Measurements from ENCODE around the gene ITIH1.

ITIH1 gene

DNA sequence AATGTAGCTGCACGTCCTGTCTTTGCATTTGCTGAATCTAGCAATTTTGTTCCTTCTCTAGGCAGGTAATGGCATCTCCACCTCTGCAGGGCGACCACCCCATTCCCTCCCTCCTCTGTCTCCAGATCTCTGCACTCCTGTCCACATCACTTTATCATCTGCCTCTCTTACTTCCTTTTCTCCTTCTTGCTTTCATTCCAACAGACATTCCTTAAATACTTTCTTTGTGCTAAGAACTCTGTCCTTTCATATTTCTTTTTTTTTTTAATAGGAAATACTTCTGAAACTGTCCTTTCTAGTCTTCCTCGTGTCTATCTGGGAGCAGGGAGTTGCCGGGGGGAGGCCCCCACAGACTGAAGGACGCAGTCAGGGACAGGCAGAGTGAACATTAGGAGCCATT lies 24.4 kb downstream of the ITIH1 start:
- POLR2A ChIA-PET (ENCODE audit: low non-redundant PET), result no interaction called here
- TF ChIP-seq, protein P1, sequence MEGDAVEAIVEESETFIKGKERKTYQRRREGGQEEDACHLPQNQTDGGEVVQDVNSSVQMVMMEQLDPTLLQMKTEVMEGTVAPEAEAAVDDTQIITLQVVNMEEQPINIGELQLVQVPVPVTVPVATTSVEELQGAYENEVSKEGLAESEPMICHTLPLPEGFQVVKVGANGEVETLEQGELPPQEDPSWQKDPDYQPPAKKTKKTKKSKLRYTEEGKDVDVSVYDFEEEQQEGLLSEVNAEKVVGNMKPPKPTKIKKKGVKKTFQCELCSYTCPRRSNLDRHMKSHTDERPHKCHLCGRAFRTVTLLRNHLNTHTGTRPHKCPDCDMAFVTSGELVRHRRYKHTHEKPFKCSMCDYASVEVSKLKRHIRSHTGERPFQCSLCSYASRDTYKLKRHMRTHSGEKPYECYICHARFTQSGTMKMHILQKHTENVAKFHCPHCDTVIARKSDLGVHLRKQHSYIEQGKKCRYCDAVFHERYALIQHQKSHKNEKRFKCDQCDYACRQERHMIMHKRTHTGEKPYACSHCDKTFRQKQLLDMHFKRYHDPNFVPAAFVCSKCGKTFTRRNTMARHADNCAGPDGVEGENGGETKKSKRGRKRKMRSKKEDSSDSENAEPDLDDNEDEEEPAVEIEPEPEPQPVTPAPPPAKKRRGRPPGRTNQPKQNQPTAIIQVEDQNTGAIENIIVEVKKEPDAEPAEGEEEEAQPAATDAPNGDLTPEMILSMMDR (conservative IDR thresholded peaks at IDR 0.05; ENCODE audit: low read depth), result no peak
- DNase-seq (ENCODE audit: low spot score), result no peak
- H3K27ac ChIP-seq, result no peak overlapping the region
- CTCF ChIA-PET, result no interaction called here

DNA sequence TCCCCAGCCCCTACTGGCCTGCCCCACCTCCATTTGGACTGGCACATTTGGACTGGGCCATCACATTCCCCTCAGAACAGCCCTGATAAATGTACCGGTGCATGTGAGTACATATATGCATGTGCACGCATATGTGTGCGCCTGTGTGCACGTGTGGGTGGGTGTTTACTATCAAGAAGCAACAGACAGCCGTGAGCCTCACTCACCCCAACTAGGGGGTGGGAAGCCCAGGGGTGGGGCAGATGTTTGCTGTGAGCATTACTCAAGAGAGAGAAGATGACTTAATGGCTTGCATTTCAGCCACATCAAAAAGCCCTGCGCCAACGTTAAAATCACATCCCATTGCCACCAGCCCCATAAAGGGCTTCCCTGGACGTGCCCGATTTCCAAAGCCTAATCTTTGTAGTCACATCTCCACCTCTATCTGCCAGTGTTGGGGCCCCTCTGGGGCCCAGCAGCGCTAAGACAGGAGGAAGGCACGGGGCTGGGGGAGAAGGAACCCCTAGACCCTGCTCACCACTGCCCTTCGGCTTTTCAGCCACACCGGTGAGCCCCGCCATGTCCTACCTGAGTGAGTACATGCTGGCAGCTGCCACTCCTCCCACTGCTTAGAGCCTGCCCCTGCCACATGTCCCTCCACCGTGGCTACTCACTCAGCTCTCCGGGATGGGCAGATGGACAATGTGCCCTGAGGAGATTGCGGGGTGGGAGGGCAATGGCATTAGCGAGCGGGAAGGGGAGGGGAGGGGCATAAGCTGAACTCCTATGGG lies 28.1 kb downstream of the ITIH1 start:
- TF ChIP-seq, protein P1 (conservative IDR thresholded peaks at IDR 0.05; ENCODE audit: low read depth), result no peak
- no peak overlapping the region for H3K27ac ChIP-seq
- no peak for DNase-seq (ENCODE audit: low spot score)
- ChIA-PET CTCF (interaction anchor here (0.7 kb wide), 1 partner anchor 64 kb away, joined by 4 read pairs; no protein-coding TSS in a partner anchor), POLR2A (ENCODE audit: low non-redundant PET) (no interaction called here)

- CTCF ChIA-PET, result interaction anchor here (0.6 kb wide), 1 partner anchor 249 kb away, joined by 3 read pairs; no protein-coding TSS in a partner anchor
- POLR2A ChIA-PET (ENCODE audit: low non-redundant PET), result no interaction called here
These were observed 31.8 kb downstream of the ITIH1 start for GRCh38 chr3:52809149-52809548.

GRCh38 chr3:52809662-52810377 lies 32.4 kb downstream of the ITIH1 start:
- ChIA-PET POLR2A (ENCODE audit: low non-redundant PET) (no interaction called here), CTCF (no interaction called here)
- H3K27ac ChIP-seq, result no peak overlapping the region
- TF ChIP-seq, protein P1 (conservative IDR thresholded peaks at IDR 0.05; ENCODE audit: low read depth), result no peak
- DNase-seq (ENCODE audit: low spot score), result no peak

More at GRCh38 chr3:52809149-52809548, 31.8 kb downstream of the ITIH1 start:
- TF ChIP-seq, protein P1 (conservative IDR thresholded peaks at IDR 0.05; ENCODE audit: low read depth), result no peak
- no peak for DNase-seq (ENCODE audit: low spot score)
- H3K27ac ChIP-seq, result no peak overlapping the region

DNA sequence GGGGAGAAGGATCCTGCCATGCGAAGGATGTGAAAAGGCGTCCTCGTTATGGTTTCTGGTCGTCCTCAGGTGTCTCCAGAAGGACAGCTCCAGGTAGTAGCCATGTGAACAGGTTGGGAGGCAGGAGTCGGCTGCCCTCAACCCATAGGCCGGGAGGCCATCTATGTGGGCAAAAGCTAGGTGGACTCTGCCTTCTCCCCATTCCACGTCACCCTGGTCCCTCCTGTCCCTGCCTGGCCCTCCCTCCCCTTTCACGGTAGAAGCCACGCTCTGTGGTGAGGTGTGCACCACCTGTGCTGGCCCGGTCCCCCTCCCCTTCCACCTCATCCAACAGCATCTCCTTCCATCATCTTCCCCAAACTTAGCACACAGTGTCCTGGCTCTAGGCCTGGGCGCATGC lies 33.5 kb downstream of the ITIH1 start:
- TF ChIP-seq, protein P1 (conservative IDR thresholded peaks at IDR 0.05; ENCODE audit: low read depth), result no peak
- no peak for DNase-seq (ENCODE audit: low spot score)
- ChIA-PET CTCF (no interaction called here), POLR2A (ENCODE audit: low non-redundant PET) (no interaction called here)
- H3K27ac ChIP-seq, result no peak overlapping the region

GRCh38 chr3:52811452-52812011 lies 34.1 kb downstream of the ITIH1 start:
- TF ChIP-seq, protein P1 (conservative IDR thresholded peaks at IDR 0.05; ENCODE audit: low read depth), result no peak
- CTCF ChIA-PET, result no interaction called here
- H3K27ac ChIP-seq, result no peak overlapping the region
- DNase-seq (ENCODE audit: low spot score), result no peak
- POLR2A ChIA-PET (ENCODE audit: low non-redundant PET), result no interaction called here

All from RWPE1 (cell line).